Astrocyte (in vitro differentiated cells and primary cell): ENCODE measurements around the gene KCNA2. TPM values are rescaled to one million over a fixed set of nuclear protein-coding genes. Genes with fewer than 3 reads are reported as not detected.

Source experiments
- DNase-seq: peaks from one replicate; pipeline ENCODE4 v3.0.0-alpha.2; 2010; ENCODE audit warnings: low read depth
- FAIRE-seq: peaks from 2 replicates; lab custom pipeline; 2011; peaks lifted over from hg19 to GRCh38; lab: Jason Lieb, UNC
- H2AFZ ChIP-seq: 2 replicates; pipeline ENCODE4 v1.6.0; 2012; ENCODE audit warnings: low read depth, low read length, inconsistent platforms
- H3K27ac ChIP-seq: 2 replicates; pipeline ENCODE4 v1.5.1; 2011; ENCODE audit warnings: low read depth, low read length, inconsistent platforms
- H3K27me3 ChIP-seq: 2 replicates; pipeline ENCODE4 v1.6.0; 2011; ENCODE audit warnings: low read length, inconsistent platforms; ENCODE audit not compliant: insufficient read depth
- H3K36me3 ChIP-seq: 2 replicates; pipeline ENCODE4 v1.5.1; 2011; ENCODE audit warnings: low read length, inconsistent platforms; ENCODE audit not compliant: insufficient read depth
- H3K4me1 ChIP-seq: 2 replicates; pipeline ENCODE4 v1.5.1; 2011; ENCODE audit warnings: low read length, inconsistent platforms; ENCODE audit not compliant: insufficient read depth
- H3K4me2 ChIP-seq: 2 replicates; pipeline ENCODE4 v1.6.0; 2012; ENCODE audit warnings: low read length, inconsistent platforms
- H3K4me3 ChIP-seq: 2 replicates; pipeline ENCODE4 v1.5.1; 2011; ENCODE audit warnings: low read depth, mild to moderate bottlenecking, low read length, inconsistent platforms; ENCODE audit not compliant: insufficient read depth
- H3K79me2 ChIP-seq: 2 replicates; pipeline ENCODE4 v1.6.0; 2012; ENCODE audit warnings: mild to moderate bottlenecking, low read length, inconsistent platforms; ENCODE audit not compliant: insufficient read depth
- H3K9ac ChIP-seq: 2 replicates; pipeline ENCODE4 v1.6.0; 2012; ENCODE audit warnings: mild to moderate bottlenecking, low read length, inconsistent platforms
- H3K9me3 ChIP-seq: 2 replicates; pipeline ENCODE4 v1.5.1; 2012; ENCODE audit warnings: low read depth, mild to moderate bottlenecking, low read length, inconsistent platforms; ENCODE audit not compliant: insufficient read depth
- H4K20me1 ChIP-seq: 2 replicates; pipeline ENCODE4 v1.6.0; 2012; ENCODE audit warnings: low read length, inconsistent platforms; ENCODE audit not compliant: insufficient read depth
- H3K27ac Mint-ChIP-seq: one replicate; pipeline ENCODE4 v1.8.0; 2021; ENCODE audit warnings: mild to moderate bottlenecking, mixed read lengths; ENCODE audit not compliant: unreplicated experiment
- H3K27me3 Mint-ChIP-seq: one replicate; pipeline ENCODE4 v1.8.0; 2021; ENCODE audit warnings: low read depth, mixed read lengths; ENCODE audit not compliant: unreplicated experiment
- H3K36me3 Mint-ChIP-seq: one replicate; pipeline ENCODE4 v1.8.0; 2021; ENCODE audit warnings: low read depth, mixed read lengths; ENCODE audit not compliant: unreplicated experiment
- H3K4me1 Mint-ChIP-seq: one replicate; pipeline ENCODE4 v1.8.0; 2021; ENCODE audit warnings: low read depth, mixed read lengths; ENCODE audit not compliant: unreplicated experiment
- H3K4me3 Mint-ChIP-seq: one replicate; pipeline ENCODE4 v1.8.0; 2021; ENCODE audit warnings: mild to moderate bottlenecking, moderate library complexity, mixed read lengths; ENCODE audit not compliant: unreplicated experiment
- H3K9me3 Mint-ChIP-seq: one replicate; pipeline ENCODE4 v1.8.0; 2021; ENCODE audit warnings: mild to moderate bottlenecking, mixed read lengths; ENCODE audit not compliant: unreplicated experiment
- CTCF ChIP-seq: IDR thresholded peaks from 2 replicates; pipeline ENCODE4 v1.5.1; 2011; ENCODE audit warnings: low read depth, mild to moderate bottlenecking, inconsistent platforms, low read length, moderate library complexity; ENCODE audit not compliant: insufficient read depth
- EZH2 ChIP-seq: IDR thresholded peaks from 2 replicates; pipeline ENCODE4 v1.6.1; 2012; ENCODE audit warnings: mild to moderate bottlenecking, low read length, inconsistent platforms; ENCODE audit not compliant: insufficient read depth
- total RNA-seq: library from RNA; stranded (reverse); gene quantifications from 2 replicates; pipeline ENCODE4 v1.2.1, GENCODE V29; 2021

The KCNA2 gene
- total RNA-seq, 1 donor from 2014 or later: 0.57 TPM

GRCh38 chr1:110628323-110629105 lies 22.4 kb upstream of the KCNA2 start:
- no peak overlapping the region for H3K27ac ChIP-seq
- H3K36me3 ChIP-seq: no peaks in the 10 kb centered on the region
- no peaks in the 10 kb centered on the region for H3K27me3 ChIP-seq
- no peak overlapping the region for H3K9ac ChIP-seq
- Mint-ChIP-seq H3K4me3 (no peak overlapping the region), H3K36me3 (no peaks in the 10 kb centered on the region), H3K4me1 (no peaks in the 10 kb centered on the region), H3K27ac (no peak overlapping the region), H3K27me3 (peaks cover 28% of the 10 kb centered on the region), H3K9me3 (no peaks in the 10 kb centered on the region)
- no peak for TF ChIP-seq CTCF
- no peak for TF ChIP-seq EZH2
- DNase-seq (no peak), FAIRE-seq (no peak)
- no peak overlapping the region for H2AFZ ChIP-seq
- no peaks in the 10 kb centered on the region for H3K79me2 ChIP-seq
- H4K20me1 ChIP-seq: no peaks in the 10 kb centered on the region
- no peak overlapping the region for H3K4me3 ChIP-seq
- H3K4me1 ChIP-seq: no peaks in the 10 kb centered on the region
- no peaks in the 10 kb centered on the region for H3K9me3 ChIP-seq
- H3K4me2 ChIP-seq: no peak overlapping the region

GRCh38 chr1:110627764-110628163 lies 21.6 kb upstream of the KCNA2 start:
- Histone ChIP-seq H3K4me3 (no peak overlapping the region), H3K4me2 (no peak overlapping the region), H3K79me2 (no peaks in the 10 kb centered on the region), H3K4me1 (no peaks in the 10 kb centered on the region), H3K36me3 (no peaks in the 10 kb centered on the region), H3K9ac (no peak overlapping the region), H3K9me3 (no peaks in the 10 kb centered on the region), H3K27ac (no peak overlapping the region), H2AFZ (no peak overlapping the region), H3K27me3 (no peaks in the 10 kb centered on the region), H4K20me1 (no peaks in the 10 kb centered on the region)
- FAIRE-seq (no peak), DNase-seq (no peak)
- TF ChIP-seq EZH2 (no peak), CTCF (no peak)
- Mint-ChIP-seq H3K27ac (no peak overlapping the region), H3K27me3 (peaks cover 28% of the 10 kb centered on the region), H3K9me3 (no peaks in the 10 kb centered on the region), H3K36me3 (no peaks in the 10 kb centered on the region), H3K4me3 (no peak overlapping the region), H3K4me1 (no peaks in the 10 kb centered on the region)

- Histone ChIP-seq H2AFZ (no peak overlapping the region), H4K20me1 (no peaks in the 10 kb centered on the region), H3K36me3 (no peaks in the 10 kb centered on the region), H3K27ac (no peak overlapping the region), H3K4me2 (no peak overlapping the region), H3K79me2 (no peaks in the 10 kb centered on the region), H3K4me3 (no peak overlapping the region), H3K4me1 (no peaks in the 10 kb centered on the region), H3K27me3 (no peaks in the 10 kb centered on the region), H3K9me3 (no peaks in the 10 kb centered on the region), H3K9ac (no peak overlapping the region)
- TF ChIP-seq EZH2 (no peak), CTCF (no peak)
- DNase-seq: no peak
- Mint-ChIP-seq H3K4me3 (no peak overlapping the region), H3K4me1 (no peaks in the 10 kb centered on the region), H3K9me3 (no peaks in the 10 kb centered on the region), H3K36me3 (no peaks in the 10 kb centered on the region), H3K27ac (no peak overlapping the region), H3K27me3 (peaks cover 29% of the 10 kb centered on the region)
- no peak for FAIRE-seq
These were observed 20.7 kb upstream of the KCNA2 start for GRCh38 chr1:110626889-110627288.
